Endothelial cell of umbilical vein (primary cell): ENCODE data around the gene BZW2. TPM values are rescaled to one million over a fixed set of nuclear protein-coding genes. Genes with fewer than 3 reads are reported as not detected.

Source experiments
- Bru-seq: library from RNA; stranded (reverse); fragments of 400-500 nt; gene quantifications from one replicate; lab custom pipeline; 2021; lab: Mats Ljungman, UMichigan
- BruChase-seq, 2 experiments: library from RNA; stranded (reverse); fragments of 400-500 nt; gene quantifications; one replicate each; lab custom pipeline; 2021; lab: Mats Ljungman, UMichigan
- BruUV-seq: library from RNA; stranded (reverse); fragments of 400-500 nt; replicated peaks from 2 replicates; lab custom pipeline; 2021; lab: Mats Ljungman, UMichigan
- CTCF ChIA-PET: fragments of 300-600, 350-600 bp; sonication (Branson Sonifier 250); formaldehyde crosslinking; loops from one replicate; lab custom pipeline; 2021; ENCODE audit warnings: antibody characterized with exemption, inconsistent platforms; lab: Charles Lee
- POLR2A ChIA-PET: fragments of 300-600, 350-600 bp; sonication (Branson Sonifier 250); formaldehyde crosslinking; loops from one replicate; lab custom pipeline; 2021; ENCODE audit warnings: antibody characterized with exemption, inconsistent platforms; lab: Charles Lee
- DNase-seq: peaks from one replicate; pipeline ENCODE4 v3.0.0-alpha.2; 2011; ENCODE audit warnings: low read depth, low spot score
- FAIRE-seq: peaks from 2 replicates; lab custom pipeline; 2011; peaks lifted over from hg19 to GRCh38; lab: Jason Lieb, UNC
- H2AFZ ChIP-seq: 2 replicates; pipeline ENCODE4 v1.6.0; 2012; ENCODE audit warnings: low read depth, low read length, control low read depth, inconsistent platforms
- H3K27ac ChIP-seq: 2 replicates; pipeline ENCODE4 v1.5.1; 2011; ENCODE audit warnings: low read depth, mild to moderate bottlenecking, control low read depth, low read length, moderate library complexity; ENCODE audit not compliant: insufficient read depth
- H3K27me3 ChIP-seq, 2 experiments: 2 replicates each; pipeline versions ENCODE4 v1.6.0 to v1.6.1; 2011; ENCODE audit warnings: low read length in 2 of 2, mixed read lengths in 1 of 2; ENCODE audit not compliant: control insufficient read depth in 2 of 2, insufficient read depth in 2 of 2
- H3K36me3 ChIP-seq, 2 experiments: 2 replicates in 1 of 2; 3 replicates in 1 of 2; pipeline ENCODE4 v1.5.1; 2011; ENCODE audit warnings: low read length in 2 of 2, mild to moderate bottlenecking in 1 of 2, moderate library complexity in 1 of 2; ENCODE audit not compliant: control insufficient read depth in 2 of 2, insufficient read depth in 2 of 2; ENCODE audit errors: extremely low read depth in 1 of 2
- H3K4me1 ChIP-seq: 3 replicates; pipeline ENCODE4 v1.5.1; 2011; ENCODE audit warnings: mild to moderate bottlenecking, low read length; ENCODE audit not compliant: control insufficient read depth, insufficient read depth; ENCODE audit errors: extremely low read depth
- H3K4me2 ChIP-seq: 2 replicates; pipeline ENCODE4 v1.6.1; 2011; ENCODE audit warnings: low read length, control low read depth, mixed read lengths; ENCODE audit not compliant: insufficient read depth
- H3K4me3 ChIP-seq, 3 experiments: fragments of 200-600 bp in 1 of 3; sonication (generic), shearing (Covaris generic) in 1 of 3; replicated peaks in 1 of 3; 2 replicates each; pipeline ENCODE4 v1.5.1; 2011 to 2016; ENCODE audit warnings: control low read depth in 3 of 3, low read length in 3 of 3, mild to moderate bottlenecking in 2 of 3, inconsistent platforms in 1 of 3, low read depth in 1 of 3, moderate library complexity in 1 of 3; ENCODE audit not compliant: insufficient read depth in 1 of 3
- H3K79me2 ChIP-seq: 2 replicates; pipeline ENCODE4 v1.6.0; 2012; ENCODE audit warnings: low read length, inconsistent platforms; ENCODE audit not compliant: control insufficient read depth, insufficient read depth
- H3K9ac ChIP-seq: replicated peaks from 2 replicates; pipeline ENCODE3; 2011; ENCODE audit warnings: low read length, control low read depth; ENCODE audit not compliant: insufficient read depth; ENCODE audit errors: extremely low read depth
- H3K9me1 ChIP-seq: replicated peaks from 3 replicates; pipeline ENCODE4 v1.6.0; 2011; ENCODE audit warnings: mild to moderate bottlenecking, low read length; ENCODE audit not compliant: control insufficient read depth, insufficient read depth; ENCODE audit errors: extremely low read depth
- H3K9me3 ChIP-seq: replicated peaks from 2 replicates; pipeline ENCODE4 v1.5.1; 2012; ENCODE audit warnings: low read length, inconsistent platforms; ENCODE audit not compliant: control insufficient read depth, insufficient read depth
- H4K20me1 ChIP-seq: replicated peaks from 2 replicates; pipeline ENCODE3; 2011; ENCODE audit warnings: mild to moderate bottlenecking, low read length; ENCODE audit not compliant: control insufficient read depth, insufficient read depth; ENCODE audit errors: extremely low read depth
- FOS ChIP-seq: IDR thresholded peaks from 2 replicates; pipeline ENCODE4 v1.6.1; 2011; ENCODE audit warnings: mild to moderate bottlenecking, low read length, moderate library complexity, borderline replicate concordance; ENCODE audit not compliant: insufficient read depth
- MYC ChIP-seq: IDR thresholded peaks from one replicate; pipeline ENCODE4 v1.6.1; 2011; ENCODE audit warnings: mild to moderate bottlenecking, low read depth, low read length
- POLR2A ChIP-seq: IDR thresholded peaks from 2 replicates; pipeline ENCODE4 v1.6.1; 2012; ENCODE audit warnings: low read depth, mild to moderate bottlenecking, control low read depth, low read length
- POLR2AphosphoS5 ChIP-seq: IDR thresholded peaks from 2 replicates; pipeline ENCODE4 v1.6.1; 2012; ENCODE audit warnings: low read depth, mild to moderate bottlenecking, control low read depth, low read length, moderate library complexity; ENCODE audit not compliant: insufficient read depth
- dilution Hi-C: fragments of 300-500 bp; cut with MboI; formaldehyde crosslinking; loops from one replicate; pipeline ENCODE4 v1.15.0; 2019; ENCODE audit warnings: low sequenced_read_pairs; ENCODE audit not compliant: extremely low pct_ligation_motif_present
- intact Hi-C: fragments of 100-400 bp; cut with micrococcal nuclease; formaldehyde crosslinking; loops from one replicate; pipeline ENCODE4 v1.10.0; 2022
- long read RNA-seq: library from polyadenylated mRNA; stranded (forward); transcript quantifications from one replicate; pipeline ENCODE4 v2.0.0, GENCODE V29; 2021
- polyA minus RNA-seq, 3 experiments: library from RNA; depleted of rRNA, polyadenylated mRNA; stranded (reverse); fragments of >200 nt; gene quantifications; 1 replicate in 1 of 3; 2 replicates in 2 of 3; pipeline ENCODE4 v1.2.3, GENCODE V29; 2011
- polyA plus RNA-seq, 4 experiments: library from polyadenylated mRNA; depleted of rRNA in 3 of 4; stranded (reverse) in 3 of 4; unstranded in 1 of 4; fragments of >200 nt; gene quantifications; 2 replicates each; pipeline versions ENCODE4 v1.2.1 to v1.2.3, GENCODE V29; 2011 to 2012; ENCODE audit warnings: missing spikeins in 1 of 4
- total RNA-seq: library from RNA; stranded (reverse); gene quantifications from 2 replicates; pipeline ENCODE4 v1.2.3, GENCODE V29; 2021
- TF ChIP-seq, protein P1 (sequence below), 2 donors: IDR thresholded peaks; 1 replicate in 1 of 2; 2 replicates in 1 of 2; pipeline ENCODE4 v1.5.1; 2011; ENCODE audit warnings: low read length in 2 of 2, mild to moderate bottlenecking in 2 of 2, moderate library complexity in 2 of 2, control low read depth in 1 of 2, inconsistent platforms in 1 of 2, low read depth in 1 of 2; ENCODE audit not compliant: insufficient read depth in 1 of 2; ENCODE audit errors: extremely low read depth in 1 of 2

The BZW2 gene
- total RNA-seq (95.3 and 106 TPM in 2 replicates), polyA plus RNA-seq (25.7 and 39.7 TPM in 2 replicates), polyA minus RNA-seq (48.6 and 54.5 TPM in 2 replicates), Bru-seq, nascent RNA (percentile 95 among the genes with signal in this experiment), BruChase-seq, experiment 1, labeled RNA remaining after a 6-hour chase (percentile 80 among the genes with signal in this experiment), BruChase-seq, experiment 2, labeled RNA remaining after a 2-hour chase (percentile 76 among the genes with signal in this experiment)
- 102 and 123 TPM in 2 replicates for polyA plus RNA-seq (2011; cell fraction: cytosol; rRNA removed)
- 85.1 and 86.6 TPM in 2 replicates for polyA plus RNA-seq (2011; cell fraction: nucleus; rRNA removed)
- polyA plus RNA-seq (2012), result 116 and 121 TPM in 2 replicates
- 26.6 TPM for polyA minus RNA-seq (2011; cell fraction: cytosol; rRNA and poly(A)+ RNA removed)
- 26.5 and 37.1 TPM in 2 replicates for polyA minus RNA-seq (2011; cell fraction: nucleus; rRNA and poly(A)+ RNA removed)
- long read RNA-seq, transcript BZW2-207 (12 exons, 1,862 nt), result minor isoform, 51 of 319 reads
- long read RNA-seq, transcript BZW2-201 (12 exons, 1,860 nt), result major isoform, 238 of 319 reads
- long read RNA-seq, partial matches to known transcripts, result 19 of 319 reads
- long read RNA-seq, other reads (novel, unspliced or antisense), result 6 of 319 reads

DNA sequence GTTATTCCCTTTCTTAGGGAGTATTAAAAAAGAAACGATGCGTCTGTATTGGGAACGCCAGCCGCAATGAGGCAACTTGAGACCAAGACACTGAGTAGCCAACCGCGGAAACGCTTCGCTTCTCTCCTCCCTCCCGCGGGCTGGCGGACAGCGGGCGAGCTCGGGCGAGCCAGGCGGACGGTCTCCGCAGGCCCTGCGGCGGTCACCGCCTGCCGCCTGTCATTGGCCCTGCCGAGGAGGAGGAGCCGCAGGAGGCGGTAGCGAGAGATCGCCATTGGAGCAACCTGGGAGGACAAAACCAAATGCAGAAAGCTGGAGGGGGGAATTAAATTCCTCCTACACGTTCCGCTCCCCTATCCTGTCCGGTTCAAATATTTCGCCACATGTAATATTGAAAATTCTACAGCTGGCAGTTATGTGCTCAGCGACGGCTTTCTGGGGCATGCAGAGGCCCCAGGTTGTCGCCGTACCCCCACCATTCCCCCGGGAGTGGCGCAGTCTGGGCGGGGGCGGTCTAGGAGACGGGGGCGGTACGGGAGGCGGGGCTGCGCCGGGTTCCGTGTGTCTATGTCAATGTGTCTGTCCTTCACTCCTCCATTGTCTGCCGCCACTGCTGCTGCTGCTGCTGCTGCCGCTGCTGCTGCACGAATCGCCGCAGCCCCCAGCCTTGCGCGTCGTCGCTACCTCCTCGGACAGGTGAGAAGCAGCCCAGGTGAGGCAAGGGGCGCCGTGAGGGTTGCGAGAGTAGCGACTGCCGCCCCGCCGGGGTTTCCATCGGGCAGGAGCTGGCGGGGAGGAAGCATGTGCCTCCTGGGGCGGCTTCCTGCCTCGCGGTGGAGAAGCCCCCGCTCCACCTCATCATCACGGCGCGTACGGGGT lies at the start of gene BZW2, which contains the start of gene ANKMY2:
BZW2 (plus strand) TSS at position 589 of the 879 bp plus-strand sequence. CDS start 19,263 bp downstream, outside the sequence.
ANKMY2 (minus strand) TSS at position 162 of the 879 bp plus-strand sequence. CDS start 181 bp downstream, outside the sequence.
- ChIA-PET CTCF (interaction anchor here (0.8 to 1.2 kb wide), 5 partner anchors 8 to 81 kb away, joined by 3 to 5 read pairs (median 3); no protein-coding TSS in a partner anchor), POLR2A (interaction anchor here (0.5 to 1.4 kb wide), 4 partner anchors 9 to 1877 kb away, joined by 3 to 7 read pairs (median 5); no protein-coding TSS in a partner anchor)
- TF ChIP-seq, protein P1, sequence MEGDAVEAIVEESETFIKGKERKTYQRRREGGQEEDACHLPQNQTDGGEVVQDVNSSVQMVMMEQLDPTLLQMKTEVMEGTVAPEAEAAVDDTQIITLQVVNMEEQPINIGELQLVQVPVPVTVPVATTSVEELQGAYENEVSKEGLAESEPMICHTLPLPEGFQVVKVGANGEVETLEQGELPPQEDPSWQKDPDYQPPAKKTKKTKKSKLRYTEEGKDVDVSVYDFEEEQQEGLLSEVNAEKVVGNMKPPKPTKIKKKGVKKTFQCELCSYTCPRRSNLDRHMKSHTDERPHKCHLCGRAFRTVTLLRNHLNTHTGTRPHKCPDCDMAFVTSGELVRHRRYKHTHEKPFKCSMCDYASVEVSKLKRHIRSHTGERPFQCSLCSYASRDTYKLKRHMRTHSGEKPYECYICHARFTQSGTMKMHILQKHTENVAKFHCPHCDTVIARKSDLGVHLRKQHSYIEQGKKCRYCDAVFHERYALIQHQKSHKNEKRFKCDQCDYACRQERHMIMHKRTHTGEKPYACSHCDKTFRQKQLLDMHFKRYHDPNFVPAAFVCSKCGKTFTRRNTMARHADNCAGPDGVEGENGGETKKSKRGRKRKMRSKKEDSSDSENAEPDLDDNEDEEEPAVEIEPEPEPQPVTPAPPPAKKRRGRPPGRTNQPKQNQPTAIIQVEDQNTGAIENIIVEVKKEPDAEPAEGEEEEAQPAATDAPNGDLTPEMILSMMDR (IDR thresholded peaks at IDR 0.05; ENCODE audit: extremely low read depth in 1 of 2, insufficient read depth in 1 of 2, low read depth in 1 of 2, low read length in 2 of 2), result no peak
- TF ChIP-seq FOS (peak; percentile 4), POLR2AphosphoS5 (peak; percentile 94), POLR2A (peak; percentile 96), MYC (peak; percentile 4)
- dilution Hi-C loops, result no loop called here
- peak; percentile 89 for FAIRE-seq
- Histone ChIP-seq H3K27me3 (no peaks in the 10 kb centered on the region), H3K79me2 (peaks cover 49% of the 10 kb centered on the region), H2AFZ (peak within 1 kb of the TSS; percentile 94), H4K20me1 (no peaks in the 10 kb centered on the region), H3K4me2 (peak within 1 kb of the TSS; percentile 95), H3K4me1 (peaks cover 46% of the 10 kb centered on the region), H3K9me3 (no peaks in the 10 kb centered on the region), H3K9ac (peak within 1 kb of the TSS; percentile 88), H3K4me3 (peak within 1 kb of the TSS; percentile 74 to 98 (median 98)), H3K9me1 (no peaks in the 10 kb centered on the region), H3K36me3 (no peaks in the 10 kb centered on the region), H3K27ac (peak within 1 kb of the TSS; percentile 91)
- intact Hi-C loops, result loop anchor here (2.0 to 5.0 kb wide), 4 partner anchors 15 to 959 kb away; partner anchors contain the start of genes MEOX2 and TSPAN13
- no TSS peak for BruUV-seq
- DNase-seq, result peak; percentile 97
